Measurements from ENCODE around the gene CCNYL1.

DNA sequence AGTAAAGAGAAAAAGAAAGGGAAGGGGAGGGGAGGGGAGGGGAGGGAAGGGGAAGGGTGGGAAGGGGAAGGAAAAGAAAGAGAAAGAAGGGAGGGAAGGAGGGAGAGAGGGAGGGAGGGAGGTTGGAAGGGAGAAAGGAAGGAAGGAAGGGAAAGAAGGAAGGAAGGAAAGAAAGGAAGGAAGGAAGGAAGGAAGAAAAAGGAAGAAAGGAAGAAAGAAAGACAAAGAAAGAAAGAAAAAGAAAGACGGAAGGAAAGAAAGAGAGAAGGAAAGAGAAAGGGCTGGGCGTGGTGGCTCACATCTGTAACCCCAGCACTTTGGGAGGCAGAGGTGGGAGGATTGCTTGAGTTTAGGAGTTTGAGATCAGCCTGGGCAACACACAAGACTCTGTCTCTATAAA lies 24.6 kb upstream of the CCNYL1 start:
- no peak for TF ChIP-seq POLR2A (IDR thresholded peaks at IDR 0.05)
- TF ChIP-seq, protein P1, sequence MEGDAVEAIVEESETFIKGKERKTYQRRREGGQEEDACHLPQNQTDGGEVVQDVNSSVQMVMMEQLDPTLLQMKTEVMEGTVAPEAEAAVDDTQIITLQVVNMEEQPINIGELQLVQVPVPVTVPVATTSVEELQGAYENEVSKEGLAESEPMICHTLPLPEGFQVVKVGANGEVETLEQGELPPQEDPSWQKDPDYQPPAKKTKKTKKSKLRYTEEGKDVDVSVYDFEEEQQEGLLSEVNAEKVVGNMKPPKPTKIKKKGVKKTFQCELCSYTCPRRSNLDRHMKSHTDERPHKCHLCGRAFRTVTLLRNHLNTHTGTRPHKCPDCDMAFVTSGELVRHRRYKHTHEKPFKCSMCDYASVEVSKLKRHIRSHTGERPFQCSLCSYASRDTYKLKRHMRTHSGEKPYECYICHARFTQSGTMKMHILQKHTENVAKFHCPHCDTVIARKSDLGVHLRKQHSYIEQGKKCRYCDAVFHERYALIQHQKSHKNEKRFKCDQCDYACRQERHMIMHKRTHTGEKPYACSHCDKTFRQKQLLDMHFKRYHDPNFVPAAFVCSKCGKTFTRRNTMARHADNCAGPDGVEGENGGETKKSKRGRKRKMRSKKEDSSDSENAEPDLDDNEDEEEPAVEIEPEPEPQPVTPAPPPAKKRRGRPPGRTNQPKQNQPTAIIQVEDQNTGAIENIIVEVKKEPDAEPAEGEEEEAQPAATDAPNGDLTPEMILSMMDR (IDR thresholded peaks at IDR 0.05 in 4 of 5, conservative IDR thresholded peaks at IDR 0.05 in 1 of 5) = no peak
